Measurements from ENCODE around the gene SNX8. TPM values are rescaled to one million over a fixed set of nuclear protein-coding genes. Genes with fewer than 3 reads are reported as not detected.

The SNX8 gene
- total and polyA plus RNA-seq, 2 donors (not counting 3 experiments of a cell fraction or from before 2014, with no cell fraction given): 24.5 to 50.3 TPM

- Histone ChIP-seq H3K9me1 (replicated peaks; ENCODE audit: control insufficient read depth, extremely low read depth, insufficient read depth, low read length) (no peaks in the 10 kb centered on the region), H3K27ac (ENCODE audit: insufficient read depth, low read depth, low read length) (no peak overlapping the region), H3K79me2 (ENCODE audit: control insufficient read depth, insufficient read depth, low read length) (no peaks in the 10 kb centered on the region), H3K36me3 (ENCODE audit: control insufficient read depth in 2 of 2, extremely low read depth in 1 of 2, insufficient read depth in 2 of 2, low read length in 2 of 2) (no peaks in the 10 kb centered on the region), H3K9me3 (replicated peaks; ENCODE audit: control insufficient read depth, insufficient read depth, low read length) (no peaks in the 10 kb centered on the region), H3K27me3 (ENCODE audit: control insufficient read depth in 2 of 2, insufficient read depth in 2 of 2, low read length in 2 of 2) (no peaks in the 10 kb centered on the region), H3K4me2 (ENCODE audit: insufficient read depth, low read length) (no peak overlapping the region), H3K4me3 (replicated peaks in 1 of 3; ENCODE audit: insufficient read depth in 1 of 3, low read depth in 1 of 3, low read length in 3 of 3) (no peak overlapping the region), H3K4me1 (ENCODE audit: control insufficient read depth, extremely low read depth, insufficient read depth, low read length) (no peaks in the 10 kb centered on the region), H4K20me1 (replicated peaks; ENCODE audit: control insufficient read depth, extremely low read depth, insufficient read depth, low read length) (no peaks in the 10 kb centered on the region), H3K9ac (replicated peaks; ENCODE audit: extremely low read depth, insufficient read depth, low read length) (no peak overlapping the region), H2AFZ (ENCODE audit: low read depth, low read length) (no peak overlapping the region)
- ChIA-PET POLR2A (no interaction called here), CTCF (interaction anchor here (1.5 kb wide), 1 partner anchor 13 kb away, joined by 3 read pairs; no protein-coding TSS in a partner anchor)
- dilution Hi-C loops (cut with MboI; ENCODE audit: extremely low pct_ligation_motif_present, low sequenced_read_pairs) (no loop called here), intact Hi-C loops (cut with micrococcal nuclease) (no loop called here)
- DNase-seq (ENCODE audit: low read depth, low spot score): no peak
- BruUV-seq (replicated peaks): no TSS peak
- TF ChIP-seq EZH2 (IDR thresholded peaks at IDR 0.05; ENCODE audit: borderline replicate concordance, low read depth, low read length, severe bottlenecking): no peak
- TF ChIP-seq FOS (IDR thresholded peaks at IDR 0.05; ENCODE audit: borderline replicate concordance, insufficient read depth, low read length): no peak
- no peak for TF ChIP-seq MYC (IDR thresholded peaks at IDR 0.05; ENCODE audit: low read depth, low read length)
- no peak for TF ChIP-seq POLR2A (IDR thresholded peaks at IDR 0.05; ENCODE audit: low read depth, low read length)
- TF ChIP-seq POLR2AphosphoS5 (IDR thresholded peaks at IDR 0.05; ENCODE audit: insufficient read depth, low read depth, low read length): no peak
- no peak for TF ChIP-seq CTCF (IDR thresholded peaks at IDR 0.05; ENCODE audit: extremely low read depth in 1 of 2, insufficient read depth in 1 of 2, low read depth in 1 of 2, low read length in 2 of 2)
- no peak for TF ChIP-seq GATA2 (IDR thresholded peaks at IDR 0.05; ENCODE audit: insufficient read depth, insufficient read length, low read depth, low read length)
- TF ChIP-seq MAX (IDR thresholded peaks at IDR 0.05; ENCODE audit: insufficient read depth, insufficient read length): no peak
- no peak for TF ChIP-seq JUN (IDR thresholded peaks at IDR 0.05; ENCODE audit: borderline replicate concordance, insufficient read depth, insufficient read length, low read depth)
- FAIRE-seq: no peak
These were observed 32.0 kb downstream of the SNX8 start for GRCh38 chr7:2282185-2282751.

All from endothelial cell of umbilical vein (primary cell).